HCT116 (cell line): ENCODE measurements around the gene PSMB9.

Experiments
- CTCF ChIP-seq, 3 experiments: fragments of 200-600 bp in 1 of 3; sonication (generic) in 1 of 3; IDR thresholded peaks in 2 of 3; conservative IDR thresholded peaks in 1 of 3; 2 replicates each; pipeline ENCODE4 v1.5.1; 2012 to 2017; ENCODE audit warnings: low read depth in 2 of 3, low read length in 2 of 3, antibody characterized with exemption in 1 of 3, borderline replicate concordance in 1 of 3, control low read depth in 1 of 3, mild to moderate bottlenecking in 1 of 3, mixed read lengths in 1 of 3, mixed run types in 1 of 3, moderate library complexity in 1 of 3; ENCODE audit not compliant: insufficient read depth in 1 of 3
- REST ChIP-seq: IDR thresholded peaks from 2 replicates; pipeline ENCODE4 v1.6.1; 2012; ENCODE audit warnings: low read depth

- no peak for TF ChIP-seq REST
- no peak for TF ChIP-seq CTCF (IDR thresholded peaks at IDR 0.05 in 2 of 3, conservative IDR thresholded peaks at IDR 0.05 in 1 of 3; ENCODE audit: borderline replicate concordance in 1 of 3, insufficient read depth in 1 of 3, low read depth in 2 of 3, low read length in 2 of 3)
Measured at GRCh38 chr6:32849126-32849525, 4.9 kb upstream of the PSMB9 start.
